HEK293 (cell line): ENCODE measurements around the gene UQCRQ.

ENCODE experiments used
- CTCF ChIA-PET: fragments of 350-600 bp; formaldehyde crosslinking; extraction: SDS; loops from one replicate; lab custom pipeline; 2021; ENCODE audit warnings: antibody characterized with exemption; lab: Yijun Ruan, JAX
- POLR2A ChIA-PET: fragments of 300-600 bp; formaldehyde crosslinking; extraction: SDS; loops from one replicate; lab custom pipeline; 2020; ENCODE audit warnings: antibody characterized with exemption, inconsistent platforms; lab: Yijun Ruan, JAX
- H3K27ac ChIP-seq: fragments of 200-500 bp; sonication (Bioruptor generic); 2 replicates; pipeline ENCODE4 v1.5.1; 2014; ENCODE audit warnings: low read depth, low read length, control low read depth, inconsistent platforms; ENCODE audit errors: extremely low read depth
- H3K36me3 ChIP-seq, 2 experiments: fragments of 200-500 bp in 1 of 2; sonication (Bioruptor generic) in 1 of 2; 1 replicate in 1 of 2; 2 replicates in 1 of 2; pipeline ENCODE4 v1.5.1; 2014 to 2017; ENCODE audit warnings: inconsistent platforms in 2 of 2, low read length in 2 of 2; ENCODE audit not compliant: control insufficient read depth in 2 of 2, insufficient read depth in 1 of 2
- H3K4me1 ChIP-seq: fragments of 200-500 bp; sonication (Bioruptor generic); 2 replicates; pipeline ENCODE4 v1.5.1; 2014; ENCODE audit warnings: mild to moderate bottlenecking, low read length, inconsistent platforms; ENCODE audit not compliant: control insufficient read depth, insufficient read depth
- H3K4me3 ChIP-seq: 2 replicates; pipeline ENCODE4 v1.5.1; 2011; ENCODE audit warnings: low read depth, mild to moderate bottlenecking, control low read depth, low read length, moderate library complexity
- H3K9me3 ChIP-seq: fragments of 200-500 bp; sonication (Bioruptor generic); 2 replicates; pipeline ENCODE4 v1.5.1; 2014; ENCODE audit warnings: low read depth, low read length, inconsistent platforms; ENCODE audit not compliant: control insufficient read depth, insufficient read depth
- HOXC10 ChIP-seq: sonication (generic); formaldehyde crosslinking; IDR thresholded peaks from 2 replicates; pipeline ENCODE4 v1.8.1; 2023; ENCODE audit warnings: mild to moderate bottlenecking, missing genetic modification reagents
- KLF7 ChIP-seq: fragments of 450-650 bp; formaldehyde crosslinking; IDR thresholded peaks from 2 replicates; pipeline ENCODE4 v1.5.1; 2016; ENCODE audit warnings: missing biosample characterization, missing genetic modification characterization, borderline replicate concordance
- SCRT1 ChIP-seq: fragments of 450-650 bp; formaldehyde crosslinking; IDR thresholded peaks from 2 replicates; pipeline ENCODE4 v1.5.1; 2016; ENCODE audit warnings: missing biosample characterization, missing genetic modification characterization, borderline replicate concordance
- SCRT2 ChIP-seq: fragments of 450-650 bp; formaldehyde crosslinking; IDR thresholded peaks from 2 replicates; pipeline ENCODE4 v1.5.1; 2016; ENCODE audit warnings: missing biosample characterization, missing genetic modification characterization
- ZBTB11 ChIP-seq: fragments of 450-650 bp; formaldehyde crosslinking; conservative IDR thresholded peaks from 2 replicates; pipeline ENCODE4 v1.5.1; 2016; ENCODE audit warnings: low read depth, missing biosample characterization, missing genetic modification characterization
- ZBTB6 ChIP-seq: fragments of 450-650 bp; formaldehyde crosslinking; IDR thresholded peaks from 2 replicates; pipeline ENCODE4 v1.5.1; 2017; ENCODE audit warnings: missing biosample characterization, missing genetic modification characterization
- ZFP3 ChIP-seq: fragments of 450-650 bp; formaldehyde crosslinking; IDR thresholded peaks from 2 replicates; pipeline ENCODE4 v1.5.1; 2016; ENCODE audit warnings: low read depth, missing biosample characterization, missing genetic modification characterization
- ZIC2 ChIP-seq: fragments of 450-650 bp; formaldehyde crosslinking; IDR thresholded peaks from 2 replicates; pipeline ENCODE4 v1.5.1; 2016; ENCODE audit warnings: missing biosample characterization, missing genetic modification characterization
- ZNF133 ChIP-seq: fragments of 450-650 bp; formaldehyde crosslinking; IDR thresholded peaks from 2 replicates; pipeline ENCODE4 v1.5.1; 2016; ENCODE audit warnings: missing biosample characterization, missing genetic modification characterization
- ZNF23 ChIP-seq: fragments of 450-650 bp; formaldehyde crosslinking; IDR thresholded peaks from 2 replicates; pipeline ENCODE4 v1.5.1; 2016; ENCODE audit warnings: missing biosample characterization, missing genetic modification characterization, borderline replicate concordance
- ZNF335 ChIP-seq: fragments of 450-650 bp; formaldehyde crosslinking; conservative IDR thresholded peaks from 2 replicates; pipeline ENCODE4 v1.5.1; 2016; ENCODE audit warnings: missing biosample characterization, missing genetic modification characterization
- ZNF341 ChIP-seq: fragments of 450-650 bp; formaldehyde crosslinking; IDR thresholded peaks from 2 replicates; pipeline ENCODE4; 2016; ENCODE audit warnings: low read depth, missing biosample characterization, missing genetic modification characterization
- ZNF362 ChIP-seq: fragments of 450-650 bp; formaldehyde crosslinking; IDR thresholded peaks from 2 replicates; pipeline ENCODE4 v1.5.1; 2016; ENCODE audit warnings: missing biosample characterization, missing genetic modification characterization
- ZNF423 ChIP-seq: fragments of 450-650 bp; formaldehyde crosslinking; IDR thresholded peaks from 2 replicates; pipeline ENCODE4 v1.5.1; 2016; ENCODE audit warnings: missing biosample characterization, missing genetic modification characterization
- ZNF549 ChIP-seq: fragments of 450-650 bp; IDR thresholded peaks from 2 replicates; pipeline ENCODE4 v1.5.1; 2018; ENCODE audit warnings: missing biosample characterization, missing genetic modification characterization, mild to moderate bottlenecking, inconsistent platforms, moderate library complexity
- ZNF610 ChIP-seq: fragments of 450-650 bp; formaldehyde crosslinking; IDR thresholded peaks from 2 replicates; pipeline ENCODE4 v1.5.1; 2016; ENCODE audit warnings: missing biosample characterization, missing genetic modification characterization, borderline replicate concordance
- ZNF654 ChIP-seq: fragments of 450-650 bp; formaldehyde crosslinking; IDR thresholded peaks from 2 replicates; pipeline ENCODE4 v1.5.1; 2016; ENCODE audit warnings: low read depth, missing biosample characterization, missing genetic modification characterization
- ZNF785 ChIP-seq: fragments of 450-650 bp; formaldehyde crosslinking; IDR thresholded peaks from 2 replicates; pipeline ENCODE4 v1.5.1; 2016; ENCODE audit warnings: missing biosample characterization, missing genetic modification characterization

UQCRQ gene

GRCh38 chr5:132909702-132910101, 43.3 kb downstream of the UQCRQ start:
- TF ChIP-seq HOXC10 (CRISPR knock-in tag) (no peak), SCRT1 (peak; percentile 86), SCRT2 (tag by site-specific recombination) (peak; percentile 86), ZNF133 (peak; percentile 81)
- TF ChIP-seq, all 188 proteins: peak for 3
- POLR2A ChIA-PET: no interaction called here
- peaks cover 26 to 40% of the 10 kb centered on the region in 2 experiments for H3K36me3 ChIP-seq
- no peak overlapping the region for H3K4me3 ChIP-seq
- CTCF ChIA-PET: no interaction called here
- H3K9me3 ChIP-seq: no peaks in the 10 kb centered on the region
- no peaks in the 10 kb centered on the region for H3K4me1 ChIP-seq
- H3K27ac ChIP-seq: no peak overlapping the region

GRCh38 chr5:132915681-132916080, 49.2 kb downstream of the UQCRQ start:
- Histone ChIP-seq H3K4me1 (no peaks in the 10 kb centered on the region), H3K9me3 (no peaks in the 10 kb centered on the region), H3K4me3 (no peak overlapping the region), H3K27ac (no peak overlapping the region), H3K36me3 (peaks cover 45 to 46% of the 10 kb centered on the region in 2 experiments)
- ChIA-PET POLR2A (no interaction called here), CTCF (interaction anchor here (0.5 to 1.3 kb wide), 3 partner anchors 13 to 23 kb away, joined by 3 to 4 read pairs (median 3); no protein-coding TSS in a partner anchor)
- TF ChIP-seq ZIC2 (tag by site-specific recombination) (no peak), ZNF23 (no peak), ZNF335 (tag by site-specific recombination) (no peak), ZNF341 (tag by site-specific recombination) (no peak), KLF7 (tag by site-specific recombination) (no peak), ZNF610 (no peak), ZBTB6 (tag by site-specific recombination) (no peak), ZNF423 (tag by site-specific recombination) (no peak), ZBTB11 (no peak), ZFP3 (tag by site-specific recombination) (no peak), ZNF549 (tag by site-specific recombination) (no peak), ZNF785 (no peak)

- Histone ChIP-seq H3K4me3 (no peak overlapping the region), H3K36me3 (peaks cover 43 to 48% of the 10 kb centered on the region in 2 experiments), H3K27ac (no peak overlapping the region), H3K4me1 (no peaks in the 10 kb centered on the region), H3K9me3 (no peaks in the 10 kb centered on the region)
- TF ChIP-seq ZNF362 (peak; percentile 84), ZNF654 (tag by site-specific recombination) (no peak)
- CTCF ChIA-PET: interaction anchor here (0.5 to 1.3 kb wide), 3 partner anchors 12 to 23 kb away, joined by 3 to 4 read pairs (median 3); no protein-coding TSS in a partner anchor
- POLR2A ChIA-PET: no interaction called here
Observed at GRCh38 chr5:132916086-132916485, 49.6 kb downstream of the UQCRQ start.
